Measurements from ENCODE around the gene C1QL2. TPM values are rescaled to one million over a fixed set of nuclear protein-coding genes. Genes with fewer than 3 reads are reported as not detected.
A peak's percentile ranks its signal among the peaks of the same experiment; 100 is the strongest.

C1QL2 gene
- polyA plus RNA-seq, 2 of the 4 experiments (the other 2 are of a cell fraction), result not detected

- TF ChIP-seq CEBPB (IDR thresholded peaks at IDR 0.05) (no peak), RAD21 (conservative IDR thresholded peaks at IDR 0.05 in 1 of 2, IDR thresholded peaks at IDR 0.05 in 1 of 2) (no peak), TFCP2L1 (CRISPR knock-in tag; IDR thresholded peaks at IDR 0.05) (no peak), BCL3 (IDR thresholded peaks at IDR 0.05) (no peak)
These were observed 50.4 kb downstream of the C1QL2 start (continued) for GRCh38 chr2:119108186-119108585.

- H3K9me3 ChIP-seq, result peaks cover 5% of the 10 kb centered on the region; the same call in 1 of the 3 replicates
- TF ChIP-seq REST (IDR thresholded peaks at IDR 0.05), result peak; percentile 97
- no peak for TF ChIP-seq POLR2A (IDR thresholded peaks at IDR 0.05; ENCODE audit: low read length)
- peak; percentile 96 for TF ChIP-seq EHMT2 (IDR thresholded peaks at IDR 0.05; ENCODE audit: low read depth)
- CTCF ChIA-PET, result interaction anchor here (0.9 to 1.1 kb wide), 3 partner anchors 12 to 54 kb away, joined by 3 to 5 read pairs (median 4); no protein-coding TSS in a partner anchor
- POLR2A ChIA-PET, result no interaction called here
- FAIRE-seq (no peak), ATAC-seq (no peak), DNase-seq (ENCODE audit: low read depth in 1 of 2, low spot score in 1 of 2) (peak in 1 of 2 experiments; percentile 19)
- no peak overlapping the region for H3K4me2 ChIP-seq
- WGBS (ENCODE audit: missing lambda C conversion rate), result 18% methylated on average over 5 of the region's 5 CpGs
- no peak overlapping the region for H3K4me3 ChIP-seq
- H3K4me1 ChIP-seq, result no peaks in the 10 kb centered on the region
- no peak overlapping the region for H3K27ac ChIP-seq
These were observed 52.2 kb downstream of the C1QL2 start for GRCh38 chr2:119106301-119106897.

Small RNAs within 50 kb of the gene (small RNA-seq; reads per million reads assigned to genes)
- 0 reads per million in 6 experiments for gene RN7SL468P

Other genes with a start within 250 kb of the C1QL2 start
- not detected in 2 replicates for gene MARCO, start 216.6 kb downstream of the C1QL2 start, polyA plus RNA-seq (2011; rRNA removed)
- 0.05 to 0.07 TPM in 2 of 3 replicates, not detected in the other for gene MARCO, start 216.6 kb downstream of the C1QL2 start, polyA plus RNA-seq (2017; fragmentation: RNase III; extraction: RNeasy Plus Mini Kit Qiagen cat#74134 plus additional on column Dnase treatment)
- gene STEAP3, start 65.1 kb upstream of the C1QL2 start, polyA plus RNA-seq (2011; rRNA removed), result 23.5 and 31.4 TPM in 2 replicates
- gene STEAP3, start 65.1 kb upstream of the C1QL2 start, polyA plus RNA-seq (2017; fragmentation: RNase III; extraction: RNeasy Plus Mini Kit Qiagen cat#74134 plus additional on column Dnase treatment), result 28.8 to 30.8 TPM (median 30.2 TPM) in 3 replicates
- gene C2orf76, start 208.1 kb upstream of the C1QL2 start, polyA plus RNA-seq (2011; rRNA removed), result 34.3 and 38.8 TPM in 2 replicates
- 14.2 to 17.7 TPM (median 16.6 TPM) in 3 replicates for gene C2orf76, start 208.1 kb upstream of the C1QL2 start, polyA plus RNA-seq (2017; fragmentation: RNase III; extraction: RNeasy Plus Mini Kit Qiagen cat#74134 plus additional on column Dnase treatment)
- 260 and 339 TPM in 2 replicates for gene DBI, start 208.2 kb upstream of the C1QL2 start, polyA plus RNA-seq (2011; rRNA removed)
- 641 to 829 TPM (median 823 TPM) in 3 replicates for gene DBI, start 208.2 kb upstream of the C1QL2 start, polyA plus RNA-seq (2017; fragmentation: RNase III; extraction: RNeasy Plus Mini Kit Qiagen cat#74134 plus additional on column Dnase treatment)

Measured in A549 (cell line).